Measurements from ENCODE around the gene SLC25A51. TPM values are rescaled to one million over a fixed set of nuclear protein-coding genes. Genes with fewer than 3 reads are reported as not detected.

SLC25A51 gene
- total and polyA plus RNA-seq, 4 donors, result 6.2 to 30.1 (median 17.3) TPM

- Histone ChIP-seq H3K9ac (ENCODE audit: insufficient read depth in 1 of 2, low read length in 2 of 2) (no peak overlapping the region), H3K27ac (ENCODE audit: low read depth in 1 of 2, low read length in 1 of 2) (no peak overlapping the region)
These were observed 33.0 kb upstream of the SLC25A51 start for GRCh38 chr9:37936965-37937364.

DNA sequence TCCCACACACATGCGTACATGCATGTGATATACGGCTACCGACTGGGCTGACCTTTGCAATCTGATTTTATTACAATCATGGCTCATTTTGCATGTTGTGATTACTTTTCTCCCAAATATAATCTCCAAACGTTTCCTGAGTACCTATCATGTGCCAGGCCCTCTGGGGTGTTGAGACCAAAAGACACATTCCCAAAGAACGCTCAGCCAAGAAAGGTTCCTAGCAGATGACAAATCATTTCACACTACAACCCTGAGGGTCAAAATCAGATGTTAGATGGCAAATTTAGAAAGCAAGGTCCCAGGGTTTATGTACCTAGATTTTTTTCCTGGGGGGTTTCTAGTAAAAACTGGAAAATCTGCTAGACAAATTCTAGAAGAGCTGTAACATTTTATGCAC is 32.4 kb upstream of the SLC25A51 start:
- Histone ChIP-seq H3K36me3 (ENCODE audit: control insufficient read depth in 4 of 4, insufficient read depth in 4 of 4, low read length in 4 of 4) (peaks cover 0 to 3% (median 1%) of the 10 kb centered on the region in 4 donors), H3K4me3 (no peak overlapping the region), H3K27ac (ENCODE audit: low read depth in 1 of 2, low read length in 1 of 2) (no peak overlapping the region), H3K4me1 (ENCODE audit: control insufficient read depth in 5 of 5, insufficient read depth in 5 of 5, low read length in 5 of 5) (peaks cover 13 to 46% (median 19%) of the 10 kb centered on the region in 5 donors), H3K9me3 (ENCODE audit: control insufficient read depth in 4 of 4, insufficient read depth in 3 of 4, low read length in 3 of 4) (no peaks in the 10 kb centered on the region), H3K9ac (ENCODE audit: insufficient read depth in 1 of 2, low read length in 2 of 2) (no peak overlapping the region), H3K27me3 (ENCODE audit: control insufficient read depth in 3 of 3, insufficient read depth in 3 of 3, low read length in 2 of 3) (no peaks in the 10 kb centered on the region)
- WGBS, 2 donors, result 84 to 91% methylated on average over 5 of the region's 5 CpGs
- DNase-seq, result no peak
- no peak for TF ChIP-seq CTCF (IDR thresholded peaks at IDR 0.05; ENCODE audit: control extremely low read depth, extremely low read depth)
- ATAC-seq (ENCODE audit: insufficient read depth, low FRiP score), result no peak

More at GRCh38 chr9:37936965-37937364, 33.0 kb upstream of the SLC25A51 start:
- peaks cover 0 to 4% (median 2%) of the 10 kb centered on the region in 4 donors for H3K36me3 ChIP-seq (ENCODE audit: control insufficient read depth in 4 of 4, insufficient read depth in 4 of 4, low read length in 4 of 4)
- peak; percentile 53 to 75 (median 71) for DNase-seq
- 62 to 76% methylated on average over 4 of the region's 4 CpGs for WGBS, 2 donors
- no peak for TF ChIP-seq CTCF (IDR thresholded peaks at IDR 0.05; ENCODE audit: control extremely low read depth, extremely low read depth)
- no peaks in the 10 kb centered on the region for H3K9me3 ChIP-seq (ENCODE audit: control insufficient read depth in 4 of 4, insufficient read depth in 3 of 4, low read length in 3 of 4)
- H3K4me1 ChIP-seq (ENCODE audit: control insufficient read depth in 5 of 5, insufficient read depth in 5 of 5, low read length in 5 of 5), result peaks cover 13 to 50% (median 19%) of the 10 kb centered on the region in 5 donors
- no peak for ATAC-seq (ENCODE audit: insufficient read depth, low FRiP score)
- H3K4me3 ChIP-seq, result no peak overlapping the region
- no peaks in the 10 kb centered on the region for H3K27me3 ChIP-seq (ENCODE audit: control insufficient read depth in 3 of 3, insufficient read depth in 3 of 3, low read length in 2 of 3)

GRCh38 chr9:37935096-37935495 is 31.2 kb upstream of the SLC25A51 start:
- Histone ChIP-seq H3K9ac (ENCODE audit: insufficient read depth in 1 of 2, low read length in 2 of 2) (no peak overlapping the region), H3K27ac (ENCODE audit: low read depth in 1 of 2, low read length in 1 of 2) (no peak overlapping the region), H3K36me3 (ENCODE audit: control insufficient read depth in 4 of 4, insufficient read depth in 4 of 4, low read length in 4 of 4) (peaks cover 0 to 3% (median 0%) of the 10 kb centered on the region in 4 donors), H3K4me1 (ENCODE audit: control insufficient read depth in 5 of 5, insufficient read depth in 5 of 5, low read length in 5 of 5) (peaks cover 13 to 41% (median 19%) of the 10 kb centered on the region in 5 donors), H3K27me3 (ENCODE audit: control insufficient read depth in 3 of 3, insufficient read depth in 3 of 3, low read length in 2 of 3) (no peaks in the 10 kb centered on the region), H3K4me3 (no peak overlapping the region), H3K9me3 (ENCODE audit: control insufficient read depth in 4 of 4, insufficient read depth in 3 of 4, low read length in 3 of 4) (no peaks in the 10 kb centered on the region)
- no peak for TF ChIP-seq CTCF (IDR thresholded peaks at IDR 0.05; ENCODE audit: control extremely low read depth, extremely low read depth)
- DNase-seq, result no peak
- ATAC-seq (ENCODE audit: insufficient read depth, low FRiP score), result no peak
- whole genome bisulfite sequencing, 2 donors, result 92 to 94% methylated on average over 14 of the region's 14 CpGs

DNA sequence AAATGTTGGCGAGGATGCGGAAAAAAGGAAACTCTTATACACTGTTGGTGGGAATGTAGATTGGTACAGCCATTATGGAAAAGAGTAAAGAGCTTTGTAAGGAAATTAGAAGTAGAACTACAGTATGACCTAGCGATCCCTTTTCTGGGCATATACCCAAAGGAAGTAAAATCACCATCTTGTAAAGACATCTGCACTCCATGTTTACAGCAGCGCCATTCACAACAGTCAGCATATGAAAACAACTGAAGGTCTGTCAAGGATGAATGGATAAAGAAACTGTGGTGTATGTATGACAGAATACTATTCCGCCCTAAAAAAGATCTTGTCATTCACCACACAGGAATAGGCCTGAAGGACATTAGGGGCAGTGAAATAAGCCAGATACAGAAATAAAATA is 27.7 kb upstream of the SLC25A51 start:
- H3K4me3 ChIP-seq, result no peak overlapping the region
- no peak for ATAC-seq (ENCODE audit: insufficient read depth, low FRiP score)
- no peaks in the 10 kb centered on the region for H3K27me3 ChIP-seq (ENCODE audit: control insufficient read depth in 3 of 3, insufficient read depth in 3 of 3, low read length in 2 of 3)
- no peaks in the 10 kb centered on the region for H3K9me3 ChIP-seq (ENCODE audit: control insufficient read depth in 4 of 4, insufficient read depth in 3 of 4, low read length in 3 of 4)
- no peak for TF ChIP-seq CTCF (IDR thresholded peaks at IDR 0.05; ENCODE audit: control extremely low read depth, extremely low read depth)
- peaks cover 0 to 16% (median 5%) of the 10 kb centered on the region in 5 donors for H3K4me1 ChIP-seq (ENCODE audit: control insufficient read depth in 5 of 5, insufficient read depth in 5 of 5, low read length in 5 of 5)
- DNase-seq, result no peak
- 94 to 96% methylated on average over 5 of the region's 5 CpGs for WGBS, 2 donors
- no peak overlapping the region for H3K9ac ChIP-seq (ENCODE audit: insufficient read depth in 1 of 2, low read length in 2 of 2)
- peaks cover 0 to 2% (median 0%) of the 10 kb centered on the region in 4 donors for H3K36me3 ChIP-seq (ENCODE audit: control insufficient read depth in 4 of 4, insufficient read depth in 4 of 4, low read length in 4 of 4)
- H3K27ac ChIP-seq (ENCODE audit: low read depth in 1 of 2, low read length in 1 of 2), result no peak overlapping the region

Data from lung (tissue), 12 donors.